Body of pancreas (tissue), 4 donors: ENCODE measurements around the gene SGPL1. TPM values are rescaled to one million over a fixed set of nuclear protein-coding genes. Genes with fewer than 3 reads are reported as not detected.

Experiments
- ATAC-seq: fragments of 150-250 bp; one replicate; pipeline ENCODE4 v1.9.1; 2016
- DNase-seq, 4 donors: peaks; one replicate each; pipeline ENCODE4 v3.0.0-alpha.2; 2019
- H3K27ac ChIP-seq, 4 donors: fragments of 200-600 bp; sonication (generic); 1 replicate in 3 of 4; 2 replicates in 1 of 4; pipeline versions ENCODE4 v1.5.1 to v1.6.1; 2016 to 2019; ENCODE audit warnings: mild to moderate bottlenecking in 1 of 4, mixed read lengths in 1 of 4, moderate library complexity in 1 of 4
- H3K27me3 ChIP-seq, 2 donors: fragments of 200-600 bp; sonication (generic); one replicate each; pipeline ENCODE4 v1.6.0; 2016; ENCODE audit warnings: mild to moderate bottlenecking in 1 of 2
- H3K36me3 ChIP-seq, 2 donors: fragments of 200-600 bp; sonication (generic); replicated peaks in 1 of 2; 2 replicates each; pipeline ENCODE4 v1.5.1; 2016; ENCODE audit warnings: low read depth in 2 of 2; ENCODE audit not compliant: insufficient read depth in 1 of 2
- H3K4me1 ChIP-seq: fragments of 200-600 bp; sonication (generic); one replicate; pipeline ENCODE4 v1.6.0; 2016
- H3K4me3 ChIP-seq, 2 donors: fragments of 200-600 bp; sonication (generic); 1 replicate in 1 of 2; 2 replicates in 1 of 2; pipeline ENCODE4 v1.5.1; 2016 to 2019
- H3K9me3 ChIP-seq, 3 donors: fragments of 200-600 bp; sonication (generic); 1 replicate in 2 of 3; 2 replicates in 1 of 3; pipeline ENCODE4 v1.5.1; 2016
- POLR2A ChIP-seq, 3 donors: fragments of 450-650 bp; IDR thresholded peaks; one replicate each; pipeline ENCODE4 v1.6.1; 2016; ENCODE audit warnings: antibody characterized with exemption in 3 of 3, mild to moderate bottlenecking in 2 of 3
- WGBS, 2 donors: methylation state at CpG; one replicate each; pipeline ENCODE4 v1.1.5; 2017; 5-methylcytosine and 5-hydroxymethylcytosine counted together
- intact Hi-C: fragments of 100-400 bp; cut with DNase I; formaldehyde crosslinking; loops from one replicate; pipeline ENCODE4 v1.15.1; 2023
- total RNA-seq, 2 donors: library from RNA; depleted of rRNA; stranded (reverse); fragments of >200 nt; gene quantifications; one replicate each; pipeline ENCODE4 v1.1.0, GENCODE V29; 2016
- TF ChIP-seq, protein P1 (sequence below), 7 experiments: fragments of 450-650 bp in 4 of 7; fragments of 200-600 bp in 3 of 7; sonication (generic) in 3 of 7; IDR thresholded peaks; one replicate each; pipeline ENCODE4 v1.5.1; 2016 to 2019; ENCODE audit warnings: antibody characterized with exemption in 7 of 7

Gene SGPL1
- total RNA-seq, 2 donors from 2014 or later: 36.3 to 43.8 TPM

DNA sequence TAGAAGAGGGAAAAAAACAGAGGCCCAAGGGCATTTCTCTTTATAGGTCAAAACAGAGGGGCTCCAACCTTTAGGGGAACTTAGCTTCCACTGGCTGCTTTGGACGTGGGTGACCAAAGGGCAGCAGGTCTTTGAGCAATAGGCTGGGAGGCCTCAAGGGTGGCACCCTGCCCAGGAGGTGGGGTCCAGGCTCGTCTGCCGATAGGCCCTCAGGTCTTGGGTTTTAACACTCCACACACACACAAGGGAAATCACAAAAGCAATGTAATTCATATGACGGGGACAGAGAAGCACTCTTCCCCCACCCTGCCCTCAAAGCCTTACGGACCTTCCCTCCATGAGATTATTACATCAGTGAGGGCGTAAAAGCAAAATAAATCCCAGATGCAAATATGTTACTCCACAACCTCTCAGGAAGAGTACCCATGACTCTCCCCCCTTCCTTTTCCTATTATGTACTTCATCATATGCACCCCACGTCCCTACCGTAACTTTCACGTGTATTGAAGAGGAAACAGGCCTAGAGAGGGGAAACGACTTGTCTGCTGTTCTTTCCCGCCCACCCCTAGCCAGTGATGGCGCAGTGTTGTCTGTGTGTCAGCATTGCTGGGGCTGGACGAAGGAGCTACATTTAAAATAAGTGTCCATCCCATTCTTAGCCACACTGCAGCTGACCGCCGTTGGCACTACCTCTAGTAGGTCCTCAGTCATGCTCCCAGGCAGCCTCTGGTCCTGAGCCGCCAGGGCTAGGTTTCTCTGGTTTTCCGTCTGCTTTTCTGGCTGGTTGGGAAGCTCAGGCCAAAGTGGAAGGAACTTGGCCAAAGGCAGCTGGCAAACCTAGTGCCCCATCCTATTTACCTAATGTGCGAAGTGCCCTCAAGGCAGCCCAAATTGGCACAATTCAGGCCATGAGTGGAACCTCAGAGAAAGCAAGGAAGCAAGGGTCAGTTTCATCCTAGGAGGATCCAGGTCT lies 70.5 kb downstream of the SGPL1 start:
- peak; percentile 32 to 78 (median 62) for DNase-seq

DNA sequence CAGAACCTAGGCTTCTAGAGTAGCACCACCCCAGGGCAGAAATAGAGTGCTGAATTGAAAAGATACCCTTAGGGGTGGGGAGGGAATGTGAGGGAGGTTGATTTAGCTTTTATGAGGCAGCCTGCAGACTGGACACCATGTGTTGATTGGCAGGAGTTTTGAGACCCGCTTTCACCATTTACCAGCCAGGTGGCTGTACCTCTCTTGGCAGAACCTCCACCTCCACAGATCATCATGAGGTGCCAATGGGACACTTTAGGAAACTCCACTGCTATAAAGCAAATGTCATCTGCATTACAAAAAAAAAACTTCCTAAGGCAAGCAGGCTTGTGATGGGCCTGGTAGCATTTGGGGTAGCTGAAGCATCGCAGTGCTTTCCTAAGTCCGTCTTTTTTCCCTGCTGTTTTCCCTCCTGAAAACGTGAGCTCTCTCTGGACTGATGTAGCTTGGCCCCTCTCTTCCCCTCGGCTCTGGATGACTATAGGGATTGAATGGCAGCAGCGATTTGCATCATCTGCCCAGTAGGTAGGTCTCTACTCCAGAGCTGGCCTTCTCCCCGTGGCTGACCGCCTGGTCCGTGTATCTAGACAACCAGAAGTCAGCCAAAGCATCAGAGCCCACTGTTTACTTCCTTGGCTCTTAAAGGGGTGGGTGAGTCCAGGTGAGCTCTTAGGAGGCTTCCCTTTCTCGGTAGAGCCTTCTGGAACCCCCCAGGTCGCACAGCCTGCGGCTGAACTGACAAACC lies 71.3 kb downstream of the SGPL1 start:
- Histone ChIP-seq H3K27ac (peak overlapping the region; percentile 71 to 96 (median 92)), H3K36me3 (peaks cover 0 to 6% of the 10 kb centered on the region in 2 donors), H3K9me3 (no peaks in the 10 kb centered on the region), H3K4me1 (peaks cover 46% of the 10 kb centered on the region), H3K4me3 (peak overlapping the region in 1 of 2 donors; percentile 60), H3K27me3 (no peaks in the 10 kb centered on the region)
- TF ChIP-seq, protein P1, sequence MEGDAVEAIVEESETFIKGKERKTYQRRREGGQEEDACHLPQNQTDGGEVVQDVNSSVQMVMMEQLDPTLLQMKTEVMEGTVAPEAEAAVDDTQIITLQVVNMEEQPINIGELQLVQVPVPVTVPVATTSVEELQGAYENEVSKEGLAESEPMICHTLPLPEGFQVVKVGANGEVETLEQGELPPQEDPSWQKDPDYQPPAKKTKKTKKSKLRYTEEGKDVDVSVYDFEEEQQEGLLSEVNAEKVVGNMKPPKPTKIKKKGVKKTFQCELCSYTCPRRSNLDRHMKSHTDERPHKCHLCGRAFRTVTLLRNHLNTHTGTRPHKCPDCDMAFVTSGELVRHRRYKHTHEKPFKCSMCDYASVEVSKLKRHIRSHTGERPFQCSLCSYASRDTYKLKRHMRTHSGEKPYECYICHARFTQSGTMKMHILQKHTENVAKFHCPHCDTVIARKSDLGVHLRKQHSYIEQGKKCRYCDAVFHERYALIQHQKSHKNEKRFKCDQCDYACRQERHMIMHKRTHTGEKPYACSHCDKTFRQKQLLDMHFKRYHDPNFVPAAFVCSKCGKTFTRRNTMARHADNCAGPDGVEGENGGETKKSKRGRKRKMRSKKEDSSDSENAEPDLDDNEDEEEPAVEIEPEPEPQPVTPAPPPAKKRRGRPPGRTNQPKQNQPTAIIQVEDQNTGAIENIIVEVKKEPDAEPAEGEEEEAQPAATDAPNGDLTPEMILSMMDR (IDR thresholded peaks at IDR 0.05): no peak
- no peak for TF ChIP-seq POLR2A (IDR thresholded peaks at IDR 0.05)
- ATAC-seq: no peak
- WGBS, 2 donors: 43 to 54% methylated on average over 7 to 12 of the region's 12 CpGs
- DNase-seq: no peak
- intact Hi-C loops: no loop called here

More for the DNA sequence above, 70.5 kb downstream of the SGPL1 start:
- no peaks in the 10 kb centered on the region for H3K9me3 ChIP-seq
- H3K4me3 ChIP-seq: no peak overlapping the region
- no peak for ATAC-seq
- 63 to 74% methylated on average over 17 to 18 of the region's 18 CpGs for WGBS, 2 donors
- peaks cover 45% of the 10 kb centered on the region for H3K4me1 ChIP-seq
- peak overlapping the region; percentile 16 to 46 (median 34) for H3K27ac ChIP-seq
- TF ChIP-seq POLR2A (IDR thresholded peaks at IDR 0.05): no peak
- TF ChIP-seq, protein P1 (IDR thresholded peaks at IDR 0.05): no peak
- H3K36me3 ChIP-seq: peaks cover 0 to 8% of the 10 kb centered on the region in 2 donors
- H3K27me3 ChIP-seq: no peaks in the 10 kb centered on the region
- intact Hi-C loops: no loop called here

DNA sequence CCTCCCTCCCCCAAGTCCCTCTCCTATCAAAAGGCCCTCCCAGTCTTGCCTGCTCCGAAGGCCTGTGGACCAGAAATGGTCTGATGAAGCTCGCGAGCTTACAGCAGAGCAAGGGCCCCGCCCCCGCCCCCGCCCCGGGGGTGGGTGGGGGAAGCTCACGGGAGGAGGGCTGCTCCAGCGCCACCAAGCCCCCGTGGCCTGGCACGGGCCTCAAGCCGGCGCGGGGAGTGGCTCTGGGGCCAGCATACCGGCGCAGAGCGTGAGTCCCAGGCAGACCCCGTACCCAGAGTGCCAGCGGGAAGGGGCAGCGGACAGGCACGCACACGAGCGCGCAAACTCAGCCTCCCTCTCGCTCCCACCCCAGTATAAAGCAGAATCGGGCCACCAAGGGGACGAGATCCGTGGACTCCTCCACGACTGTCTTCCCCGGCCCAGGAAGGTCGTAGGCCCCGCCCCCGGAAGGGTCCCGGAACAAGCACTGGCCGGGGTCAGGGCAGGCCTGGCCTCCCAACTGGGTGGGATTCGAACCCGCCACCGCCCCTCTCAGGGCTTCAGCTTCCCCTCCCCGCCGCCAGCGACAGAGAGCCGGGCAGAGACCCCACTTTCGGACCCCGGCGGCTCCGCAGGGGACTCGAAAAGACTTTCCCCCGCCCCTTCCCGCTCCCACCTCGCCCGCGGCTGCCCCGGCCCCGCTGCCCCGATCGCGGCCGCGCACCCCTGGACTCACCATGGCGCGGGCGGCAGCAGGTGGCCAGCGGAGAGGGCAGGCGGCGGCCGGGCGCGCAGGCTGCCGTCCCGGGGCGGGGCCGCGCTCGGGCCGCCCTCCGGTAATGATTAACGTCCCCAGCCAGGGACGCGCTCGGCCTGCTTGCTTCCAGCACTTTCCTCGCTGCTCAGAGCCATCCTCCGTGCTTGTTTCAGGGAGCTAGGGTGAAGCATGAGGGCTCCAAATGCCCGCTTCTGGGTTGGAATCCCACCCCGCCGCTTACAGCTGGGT lies 72.4 kb downstream of the SGPL1 start, which contains the start of gene PCBD1:
Gene PCBD1 (minus strand): TSS at position 762 of the 997 bp plus-strand sequence. CDS start 32 bp downstream, at position 730.
- no peaks in the 10 kb centered on the region for H3K9me3 ChIP-seq
- H3K4me1 ChIP-seq: peaks cover 46% of the 10 kb centered on the region
- peak; percentile 94 for ATAC-seq
- peak within 1 kb of the TSS; percentile 71 to 96 (median 92) for H3K27ac ChIP-seq
- peak; percentile 84 to 88 (median 86) for DNase-seq
- peaks cover 0 to 6% of the 10 kb centered on the region in 2 donors for H3K36me3 ChIP-seq
- intact Hi-C loops: no loop called here
- 0% methylated on average over 50 to 84 of the region's 85 CpGs for WGBS, 2 donors
- TF ChIP-seq, protein P1 (IDR thresholded peaks at IDR 0.05): no peak
- TF ChIP-seq POLR2A (IDR thresholded peaks at IDR 0.05): peak; percentile 47 to 70 (median 63)
- H3K27me3 ChIP-seq: no peaks in the 10 kb centered on the region
- H3K4me3 ChIP-seq: peak within 1 kb of the TSS; percentile 52 to 60

DNA sequence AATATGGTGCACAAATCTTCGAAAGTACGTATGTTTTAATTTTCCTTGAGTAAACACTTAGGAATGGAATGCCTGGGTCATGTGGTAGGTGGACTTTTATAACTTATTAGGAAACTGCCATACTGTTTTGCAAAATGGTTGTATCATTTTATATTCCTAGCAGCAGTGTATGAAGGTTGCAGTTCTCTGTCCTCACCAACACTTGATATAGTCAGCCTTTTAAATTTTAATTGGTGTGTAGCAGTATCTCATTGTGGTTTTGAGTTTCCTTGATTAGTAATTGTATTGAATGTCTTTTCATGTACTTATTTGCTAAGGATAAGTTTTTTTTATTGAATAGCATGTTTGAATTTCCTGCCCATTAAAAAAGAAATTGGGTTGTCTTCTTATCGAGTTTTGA lies 73.5 kb downstream of the SGPL1 start:
- intact Hi-C loops: no loop called here
- DNase-seq (no peak), ATAC-seq (no peak)
- Histone ChIP-seq H3K36me3 (peaks cover 0 to 6% of the 10 kb centered on the region in 2 donors), H3K27me3 (no peaks in the 10 kb centered on the region), H3K4me1 (peaks cover 46% of the 10 kb centered on the region), H3K27ac (peak overlapping the region in 1 of 4 donors; percentile 93), H3K4me3 (no peak overlapping the region), H3K9me3 (no peaks in the 10 kb centered on the region)
- TF ChIP-seq POLR2A (IDR thresholded peaks at IDR 0.05): no peak
- TF ChIP-seq, protein P1 (IDR thresholded peaks at IDR 0.05): no peak
- 42 to 53% methylated on average over 3 of the region's 3 CpGs for WGBS, 2 donors
